Type B pancreatic cell (in vitro differentiated cells): Measurements from ENCODE around the gene ITPKC. TPM values are rescaled to one million over a fixed set of nuclear protein-coding genes. Genes with fewer than 3 reads are reported as not detected.

ENCODE experiments used
- DNase-seq: peaks from one replicate; pipeline ENCODE4 v3.0.0; 2021; ENCODE audit warnings: mixed read lengths; ENCODE audit not compliant: unreplicated experiment; ENCODE audit errors: extremely low spot score
- H3K27ac Mint-ChIP-seq: 2 replicates; pipeline ENCODE4 v1.8.0; 2021; ENCODE audit warnings: mild to moderate bottlenecking, mixed read lengths
- H3K27me3 Mint-ChIP-seq: 2 replicates; pipeline ENCODE4 v1.8.0; 2021; ENCODE audit warnings: mixed read lengths
- H3K36me3 Mint-ChIP-seq: 2 replicates; pipeline ENCODE4 v1.8.0; 2021; ENCODE audit warnings: mixed read lengths
- H3K4me1 Mint-ChIP-seq: one replicate; pipeline ENCODE4 v1.8.0; 2021; ENCODE audit warnings: mixed read lengths; ENCODE audit not compliant: unreplicated experiment
- H3K4me3 Mint-ChIP-seq: 2 replicates; pipeline ENCODE4 v1.8.0; 2021; ENCODE audit warnings: mild to moderate bottlenecking, mixed read lengths
- H3K9me3 Mint-ChIP-seq: 2 replicates; pipeline ENCODE4 v1.8.0; 2021; ENCODE audit warnings: mixed read lengths
- CTCF ChIP-seq: fragments of 200-600 bp; sonication (generic); conservative IDR thresholded peaks from 2 replicates; pipeline ENCODE4 v1.5.0; 2021; ENCODE audit warnings: antibody characterized with exemption, mild to moderate bottlenecking
- total RNA-seq: library from RNA; stranded (reverse); gene quantifications from 2 replicates; pipeline ENCODE4 v1.2.1, GENCODE V29; 2021; ENCODE audit warnings: low replicate concordance

ITPKC gene
- total RNA-seq, 1 donor from 2014 or later = 22.4 TPM

DNA sequence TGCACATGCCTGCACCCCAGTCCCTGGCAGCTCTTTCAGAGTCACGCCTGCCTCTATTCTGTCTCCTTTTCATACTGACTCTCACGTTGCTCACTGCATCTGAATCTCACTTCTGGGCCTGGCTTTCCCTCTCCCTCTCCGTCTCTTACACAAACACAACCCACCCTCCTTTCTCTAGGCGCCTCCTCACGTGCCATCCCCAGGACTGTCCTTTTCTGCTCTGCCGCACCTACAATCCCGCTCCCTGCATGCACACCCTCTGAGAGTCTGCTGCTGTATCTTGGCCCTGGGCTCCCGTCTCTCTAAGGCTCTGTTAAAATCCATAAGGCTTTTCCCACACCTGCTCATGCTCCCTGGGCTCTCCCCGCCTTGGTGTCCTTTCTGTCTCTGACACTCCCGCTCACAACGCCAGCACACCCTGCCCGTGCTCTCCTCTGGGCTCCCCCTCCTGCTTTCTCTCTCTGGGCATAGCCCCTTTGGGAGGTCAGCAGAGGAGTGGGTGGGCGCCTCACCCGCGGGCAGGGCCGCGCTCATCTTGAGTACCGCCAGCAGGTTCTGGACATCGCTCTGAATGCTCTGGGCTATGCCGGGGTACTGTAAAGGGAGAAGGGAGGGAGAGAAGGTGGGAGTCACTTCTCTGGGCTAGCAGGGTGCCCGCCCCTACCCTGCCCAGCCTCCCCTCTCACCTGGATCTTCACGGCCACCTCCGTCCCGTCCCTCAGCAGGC is 13.7 kb upstream of the ITPKC start:
- no peak for TF ChIP-seq CTCF
- Mint-ChIP-seq H3K27me3 (no peaks in the 10 kb centered on the region), H3K27ac (peak overlapping the region; percentile 69), H3K4me1 (peaks cover 7% of the 10 kb centered on the region), H3K36me3 (peaks cover 21% of the 10 kb centered on the region), H3K9me3 (no peaks in the 10 kb centered on the region), H3K4me3 (no peak overlapping the region)
- DNase-seq = no peak

DNA sequence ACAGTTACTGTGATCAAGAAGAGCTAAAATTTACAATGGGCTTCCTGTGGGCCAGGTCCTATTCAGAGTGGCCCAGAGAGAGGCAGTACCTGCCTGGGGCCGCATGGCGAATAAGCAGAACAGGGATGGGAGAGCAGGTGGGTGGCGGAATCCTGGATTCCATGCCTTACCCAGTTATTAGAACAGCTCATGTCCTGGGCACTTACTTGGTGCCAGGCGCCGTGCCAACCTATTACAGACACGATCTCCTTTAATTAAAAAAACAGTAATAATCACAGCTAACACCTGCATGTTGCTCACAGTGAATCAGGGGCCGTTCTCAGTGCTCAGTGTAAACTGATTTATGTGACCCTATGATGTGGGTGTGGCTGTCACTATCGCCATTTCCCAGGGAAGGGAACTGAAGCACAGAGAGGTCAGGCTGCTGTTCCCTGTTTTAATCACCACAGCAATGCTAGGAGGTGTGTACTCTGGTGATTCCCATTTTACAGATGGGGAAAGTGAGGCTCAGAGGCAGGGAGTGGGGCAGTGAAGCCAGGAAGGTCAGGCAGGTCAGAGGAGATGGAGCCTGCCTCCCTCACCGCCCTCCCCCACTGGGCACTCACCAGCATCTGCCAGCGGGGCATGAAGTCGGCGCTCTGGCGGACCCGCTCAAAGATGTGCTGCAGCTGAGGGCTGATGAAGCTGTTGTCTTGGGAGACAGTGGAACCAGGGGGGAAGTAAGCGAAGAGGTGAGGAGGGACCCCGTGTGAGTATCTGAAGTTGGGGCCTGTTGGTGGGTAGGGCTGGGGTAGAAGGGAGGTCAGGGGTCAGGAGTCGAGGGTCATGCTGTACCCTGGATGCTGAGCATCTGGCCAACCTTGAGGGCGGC is 12.2 kb upstream of the ITPKC start:
- H3K27ac Mint-ChIP-seq = no peak overlapping the region
- H3K9me3 Mint-ChIP-seq = no peaks in the 10 kb centered on the region
- no peak for TF ChIP-seq CTCF
- peaks cover 28% of the 10 kb centered on the region for H3K36me3 Mint-ChIP-seq
- DNase-seq = no peak
- peaks cover 7% of the 10 kb centered on the region for H3K4me1 Mint-ChIP-seq
- H3K4me3 Mint-ChIP-seq = no peak overlapping the region
- no peaks in the 10 kb centered on the region for H3K27me3 Mint-ChIP-seq

DNA sequence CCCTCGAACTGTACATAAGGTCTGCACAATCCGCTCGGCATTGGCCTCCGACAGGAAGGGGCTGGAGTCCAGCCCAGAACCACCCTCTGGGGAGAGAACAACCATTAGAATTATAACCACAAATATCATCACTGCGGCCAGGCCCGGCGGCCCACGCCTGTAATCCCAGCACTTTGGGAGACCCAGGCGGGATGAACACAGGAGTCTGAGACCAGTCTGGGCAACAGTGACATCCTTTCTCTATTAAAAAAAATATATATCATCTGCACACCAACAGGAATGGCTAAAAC is 11.6 kb upstream of the ITPKC start:
- Mint-ChIP-seq H3K27ac (no peak overlapping the region), H3K36me3 (peaks cover 28% of the 10 kb centered on the region), H3K4me1 (peaks cover 7% of the 10 kb centered on the region), H3K27me3 (no peaks in the 10 kb centered on the region), H3K4me3 (no peak overlapping the region), H3K9me3 (no peaks in the 10 kb centered on the region)
- TF ChIP-seq CTCF = no peak
- DNase-seq = no peak

DNA sequence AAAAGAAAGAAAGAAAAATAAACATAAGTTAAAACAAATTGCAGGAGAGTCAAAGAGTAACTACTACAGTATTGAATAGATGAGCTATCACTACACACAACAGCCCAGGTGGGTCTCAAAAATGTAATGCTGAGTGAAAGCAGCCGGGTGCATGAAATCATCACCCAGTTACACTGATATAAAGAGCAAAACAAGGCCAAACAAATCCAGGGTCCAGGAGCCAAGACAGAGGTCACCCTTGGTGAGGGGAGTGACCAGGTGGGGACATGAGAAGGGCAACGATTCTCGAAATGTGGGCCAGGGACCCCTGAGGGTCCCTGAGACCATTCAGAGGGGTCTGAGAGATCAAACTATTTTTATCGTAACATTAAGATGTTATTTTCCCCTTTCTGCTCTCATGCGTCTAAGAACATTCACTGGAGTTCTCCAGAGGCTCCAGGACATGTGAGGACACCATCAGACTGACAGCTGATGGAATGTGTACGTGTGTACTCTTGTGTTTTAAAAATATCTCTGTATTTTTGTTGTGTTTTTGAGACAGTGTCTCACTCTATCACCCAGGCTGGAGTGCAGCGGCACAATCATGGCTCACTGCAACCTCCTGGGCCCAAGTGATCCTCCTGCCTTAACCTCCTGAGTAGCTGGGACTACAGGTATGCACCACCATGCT is 10.8 kb upstream of the ITPKC start:
- Mint-ChIP-seq H3K27ac (no peak overlapping the region), H3K27me3 (no peaks in the 10 kb centered on the region), H3K36me3 (peaks cover 23% of the 10 kb centered on the region), H3K9me3 (no peaks in the 10 kb centered on the region), H3K4me1 (peaks cover 7% of the 10 kb centered on the region), H3K4me3 (no peak overlapping the region)
- DNase-seq = no peak
- no peak for TF ChIP-seq CTCF

- Mint-ChIP-seq H3K4me3 (no peak overlapping the region), H3K4me1 (peaks cover 6% of the 10 kb centered on the region), H3K9me3 (no peaks in the 10 kb centered on the region), H3K27me3 (no peaks in the 10 kb centered on the region), H3K27ac (no peak overlapping the region), H3K36me3 (peaks cover 24% of the 10 kb centered on the region)
- DNase-seq = no peak
- no peak for TF ChIP-seq CTCF
Measured at GRCh38 chr19:40707615-40708014, 9.3 kb upstream of the ITPKC start.
